Panc1 (cell line): Measurements from ENCODE around the gene RAPGEF1.

Source experiments
- CTCF ChIP-seq: fragments of 450-650 bp; IDR thresholded peaks from 2 replicates; pipeline ENCODE4 v1.5.1; 2017; ENCODE audit warnings: mild to moderate bottlenecking
- POLR2AphosphoS5 ChIP-seq: IDR thresholded peaks from 2 replicates; pipeline ENCODE4 v1.6.1; 2012; ENCODE audit warnings: mild to moderate bottlenecking, low read depth, low read length, moderate library complexity
- REST ChIP-seq, 2 experiments: IDR thresholded peaks; 2 replicates each; pipeline ENCODE4 v1.6.1; 2011 to 2012; ENCODE audit warnings: low read depth in 2 of 2, control low read depth in 1 of 2, low read length in 1 of 2, mild to moderate bottlenecking in 1 of 2, moderate library complexity in 1 of 2; ENCODE audit not compliant: insufficient read depth in 1 of 2
- TCF7L2 ChIP-seq: IDR thresholded peaks from 2 replicates; pipeline ENCODE4 v1.6.1; 2011; ENCODE audit warnings: mild to moderate bottlenecking, low read depth, low read length, inconsistent platforms

GRCh38 chr9:131545786-131546335 lies 194.0 kb downstream of the RAPGEF1 start:
- TF ChIP-seq POLR2AphosphoS5 = no peak
- TF ChIP-seq CTCF = no peak
- TF ChIP-seq TCF7L2 = no peak
- TF ChIP-seq REST (IDR thresholded peaks at IDR 0.05; ENCODE audit: insufficient read depth in 1 of 2, low read depth in 2 of 2, low read length in 1 of 2) = no peak
